Stimulated activated CD4-positive, alpha-beta T cell treated with anti-CD3 and anti-CD28 coated beads, Interleukin-1b, Interleukin-23, amount 100 ng/mL, for 1 hour (primary cell): Measurements from ENCODE around the gene GPATCH3.

Experiments
- DNase-seq, 2 donors: peaks; one replicate each; pipeline ENCODE4 v3.0.0-alpha.2; 2020; ENCODE audit warnings: low read depth in 2 of 2

GPATCH3 gene

GRCh38 chr1:26844424-26845196 lies 55.7 kb downstream of the GPATCH3 start:
- DNase-seq, result no peak
